ENCODE measurements around the gene PREX1. TPM values are rescaled to one million over a fixed set of nuclear protein-coding genes. Genes with fewer than 3 reads are reported as not detected.

The PREX1 gene
- total and polyA plus RNA-seq, 10 donors, result 36.7 to 279 (median 157) TPM

DNA sequence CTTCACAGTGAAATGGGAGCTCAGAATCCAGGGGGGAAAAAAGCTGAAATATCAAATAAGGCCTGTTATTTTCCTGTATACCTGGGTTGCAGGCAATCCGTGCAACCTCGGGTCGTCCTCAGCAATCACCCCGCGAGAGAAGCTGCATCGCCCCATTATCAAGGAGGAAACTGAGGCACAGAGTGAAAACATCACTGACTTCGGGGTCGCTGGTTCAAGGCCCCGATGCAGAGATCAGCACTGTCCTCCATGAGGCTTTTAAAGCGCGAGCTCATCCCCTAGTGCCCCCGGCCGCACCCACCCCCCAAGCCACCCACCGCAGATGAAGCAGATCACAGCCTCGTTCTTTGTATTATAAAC, 203.9 kb downstream of the PREX1 start:
- Histone ChIP-seq H3K9me3 (no peaks in the 10 kb centered on the region), H3K27ac (no peak overlapping the region), H3K4me3 (no peak overlapping the region), H3K27me3 (replicated peaks in 1 of 7) (no peaks in the 10 kb centered on the region), H3K4me1 (peaks cover 7 to 35% (median 19%) of the 10 kb centered on the region in 6 donors), H3K36me3 (peaks cover 0 to 75% (median 53%) of the 10 kb centered on the region in 6 donors)
- WGBS, 5 donors, result 95 to 97% (median 97%) methylated on average over 15 of the region's 15 CpGs
- DNase-seq, result peak; percentile 2
- TF ChIP-seq CTCF (IDR thresholded peaks at IDR 0.05 in 8 of 11, conservative IDR thresholded peaks at IDR 0.05 in 3 of 11), result no peak
- TF ChIP-seq POLR2AphosphoS5 (IDR thresholded peaks at IDR 0.05), result no peak
- no peak for TF ChIP-seq POLR2A (IDR thresholded peaks at IDR 0.05)
- intact Hi-C loops (cut with DNase I; ENCODE audit: low total_unique reads), result loop anchor here (5.0 kb wide), 3 partner anchors 837 to 962 kb away; partner anchors contain the start of gene SULF2

GRCh38 chr20:48623176-48623905, 204.5 kb downstream of the PREX1 start:
- Histone ChIP-seq H3K27ac (no peak overlapping the region), H3K4me3 (no peak overlapping the region), H3K9me3 (no peaks in the 10 kb centered on the region), H3K36me3 (peaks cover 0 to 70% (median 48%) of the 10 kb centered on the region in 6 donors), H3K4me1 (peaks cover 7 to 35% (median 19%) of the 10 kb centered on the region in 6 donors), H3K27me3 (replicated peaks in 1 of 7) (no peaks in the 10 kb centered on the region)
- no peak for TF ChIP-seq POLR2A (IDR thresholded peaks at IDR 0.05)
- TF ChIP-seq POLR2AphosphoS5 (IDR thresholded peaks at IDR 0.05), result peak in 2 of 3 donors; percentile 12 to 32
- no peak for TF ChIP-seq CTCF (IDR thresholded peaks at IDR 0.05 in 8 of 11, conservative IDR thresholded peaks at IDR 0.05 in 3 of 11)
- DNase-seq, result peak; percentile 54
- intact Hi-C loops (cut with DNase I; ENCODE audit: low total_unique reads), result loop anchor here (5.0 kb wide), 3 partner anchors 836 to 961 kb away; partner anchors contain the start of gene SULF2
- WGBS, 5 donors, result 90 to 96% (median 94%) methylated on average over 16 of the region's 16 CpGs

DNA sequence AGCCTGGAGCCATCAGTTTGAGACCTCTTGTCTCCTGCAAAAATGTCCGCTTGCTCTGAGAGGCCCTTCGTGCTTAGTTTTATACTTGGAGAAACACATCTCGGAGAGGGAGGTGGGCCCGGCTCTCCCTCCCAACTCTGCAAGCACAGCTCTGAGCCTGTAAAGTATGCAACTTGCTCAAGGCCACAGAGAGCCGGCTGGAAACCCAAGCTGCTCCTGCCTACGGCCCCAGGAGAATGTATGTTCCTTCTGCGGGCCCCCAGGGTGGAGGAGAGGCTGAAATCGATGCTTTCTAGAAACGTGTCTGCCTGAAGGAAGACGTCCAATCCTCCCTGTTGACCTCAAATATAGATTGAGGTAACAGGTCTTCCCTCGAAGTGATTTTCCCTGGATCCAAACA, 205.4 kb downstream of the PREX1 start:
- peaks cover 7 to 30% (median 19%) of the 10 kb centered on the region in 6 donors for H3K4me1 ChIP-seq
- no peaks in the 10 kb centered on the region for H3K27me3 ChIP-seq (replicated peaks in 1 of 7)
- TF ChIP-seq POLR2AphosphoS5 (IDR thresholded peaks at IDR 0.05), result no peak
- TF ChIP-seq POLR2A (IDR thresholded peaks at IDR 0.05), result no peak
- TF ChIP-seq CTCF (IDR thresholded peaks at IDR 0.05 in 8 of 11, conservative IDR thresholded peaks at IDR 0.05 in 3 of 11), result no peak
- no peak overlapping the region for H3K27ac ChIP-seq
- H3K36me3 ChIP-seq, result peaks cover 0 to 61% (median 39%) of the 10 kb centered on the region in 6 donors
- H3K9me3 ChIP-seq, result no peaks in the 10 kb centered on the region
- intact Hi-C loops (cut with DNase I; ENCODE audit: low total_unique reads), result loop anchor here (5.0 kb wide), 3 partner anchors 835 to 960 kb away; partner anchors contain the start of gene SULF2
- DNase-seq, result peak; percentile 58
- no peak overlapping the region for H3K4me3 ChIP-seq
- WGBS, 5 donors, result 51 to 65% (median 52%) methylated on average over 11 of the region's 11 CpGs

GRCh38 chr20:48621376-48622078, 206.3 kb downstream of the PREX1 start:
- Histone ChIP-seq H3K4me1 (peaks cover 7 to 28% (median 19%) of the 10 kb centered on the region in 6 donors), H3K36me3 (peaks cover 0 to 52% (median 32%) of the 10 kb centered on the region in 6 donors), H3K9me3 (no peaks in the 10 kb centered on the region), H3K4me3 (peak overlapping the region in 1 of 8 donors; percentile 23), H3K27me3 (replicated peaks in 1 of 7) (no peaks in the 10 kb centered on the region), H3K27ac (peak overlapping the region in 1 of 8 donors; percentile 9)
- intact Hi-C loops (cut with DNase I; ENCODE audit: low total_unique reads), result loop anchor here (5.0 kb wide), 3 partner anchors 834 to 959 kb away; partner anchors contain the start of gene SULF2
- DNase-seq, result peak; percentile 74
- 57 to 67% (median 59%) methylated on average over 17 to 23 of the region's 23 CpGs for WGBS, 5 donors
- TF ChIP-seq POLR2AphosphoS5 (IDR thresholded peaks at IDR 0.05) (peak; percentile 27 to 71 (median 44)), CTCF (IDR thresholded peaks at IDR 0.05 in 8 of 11, conservative IDR thresholded peaks at IDR 0.05 in 3 of 11) (peak in 4 of 11 experiments; percentile 29 to 51 (median 41)), POLR2A (IDR thresholded peaks at IDR 0.05) (no peak)

Data from spleen (tissue), 11 donors.